GM19351 (cell line): Measurements from ENCODE around the gene ADGRV1.
"Not testable (repeated sequence)": the region's sequence is repeated elsewhere in the genome, so short reads cannot be mapped to it uniquely, and the experiment has no call there.

Source experiments
- ATAC-seq: cut with Tn5 transposase; IDR thresholded peaks from one replicate; pipeline ENCODE4 v1.9.1; 2021; ENCODE audit warnings: mild to moderate bottlenecking, moderate library complexity; ENCODE audit not compliant: unreplicated experiment

ADGRV1 gene

GRCh38 chr5:90641528-90641927, 82.9 kb downstream of the ADGRV1 start:
- no peak for ATAC-seq

GRCh38 chr5:90642706-90643229, 84.2 kb downstream of the ADGRV1 start:
- ATAC-seq = no peak

GRCh38 chr5:90644132-90644531, 85.5 kb downstream of the ADGRV1 start:
- no peak for ATAC-seq

GRCh38 chr5:90645024-90645610, 86.5 kb downstream of the ADGRV1 start:
- no peak for ATAC-seq

- ATAC-seq = no peak
Measured at GRCh38 chr5:90650767-90651166, 92.2 kb downstream of the ADGRV1 start.

GRCh38 chr5:90654215-90654614, 95.6 kb downstream of the ADGRV1 start:
- no peak for ATAC-seq

- no peak for ATAC-seq
Measured at GRCh38 chr5:90655423-90655822, 96.8 kb downstream of the ADGRV1 start.

GRCh38 chr5:90657030-90657429, 98.4 kb downstream of the ADGRV1 start:
- ATAC-seq = no peak

- no peak for ATAC-seq
Measured at GRCh38 chr5:90657788-90658187, 99.2 kb downstream of the ADGRV1 start.

- no peak for ATAC-seq
Measured at GRCh38 chr5:90658620-90659019, 100.0 kb downstream of the ADGRV1 start.

GRCh38 chr5:90668079-90668565, 109.5 kb downstream of the ADGRV1 start:
- not testable (repeated sequence) for ATAC-seq

- ATAC-seq = no peak
Measured at GRCh38 chr5:90675222-90675621, 116.6 kb downstream of the ADGRV1 start.

- ATAC-seq = no peak
Measured at GRCh38 chr5:90680921-90681563, 122.4 kb downstream of the ADGRV1 start.

GRCh38 chr5:90682278-90682677, 123.7 kb downstream of the ADGRV1 start:
- no peak for ATAC-seq

- ATAC-seq = no peak
Measured at GRCh38 chr5:90685425-90686022, 126.9 kb downstream of the ADGRV1 start.

- ATAC-seq = not testable (repeated sequence)
Measured at GRCh38 chr5:90686363-90686762, 127.8 kb downstream of the ADGRV1 start.

GRCh38 chr5:90687458-90687857, 128.9 kb downstream of the ADGRV1 start:
- not testable (repeated sequence) for ATAC-seq

- no peak for ATAC-seq
Measured at GRCh38 chr5:90689064-90689463, 130.5 kb downstream of the ADGRV1 start.

- no peak for ATAC-seq
Measured at GRCh38 chr5:90690307-90690706, 131.7 kb downstream of the ADGRV1 start.

- no peak for ATAC-seq
Measured at GRCh38 chr5:90691533-90691932, 132.9 kb downstream of the ADGRV1 start.

- no peak for ATAC-seq
Measured at GRCh38 chr5:90696153-90696552, 137.6 kb downstream of the ADGRV1 start.

- no peak for ATAC-seq
Measured at GRCh38 chr5:90700299-90700698, 141.7 kb downstream of the ADGRV1 start.
